ENCODE data around the gene AUTS2.

Gene AUTS2

DNA sequence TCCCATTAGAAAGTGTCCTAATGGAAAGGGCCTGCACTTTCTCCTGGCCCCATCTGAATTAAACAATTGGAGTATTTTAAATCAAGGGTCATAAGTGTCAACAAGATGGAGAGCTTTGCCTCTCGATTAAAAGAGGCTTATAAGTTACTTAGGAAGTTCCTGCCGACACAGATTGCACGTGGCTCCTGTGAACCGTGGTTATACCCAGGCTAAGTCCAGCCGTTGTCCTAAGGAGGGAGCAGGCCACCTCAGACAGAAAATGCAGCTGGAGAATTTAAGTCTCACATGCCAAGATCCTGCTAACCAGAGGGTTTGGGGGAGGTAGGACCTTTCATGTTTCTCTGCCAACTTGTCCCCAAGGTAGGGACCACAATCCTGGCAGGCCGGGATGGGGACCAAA, 907.2 kb downstream of the AUTS2 start:
- no peak overlapping the region for H2AFZ ChIP-seq (ENCODE audit: low read depth, low read length, severe bottlenecking)
- H3K9me2 ChIP-seq (replicated peaks; ENCODE audit: insufficient read depth, low read length) = no peaks in the 10 kb centered on the region
- no peaks in the 10 kb centered on the region for H3K9me3 ChIP-seq (ENCODE audit: insufficient read depth, low read length)
- no peak overlapping the region for H3K4me2 ChIP-seq (ENCODE audit: low read depth, low read length, poor library complexity, severe bottlenecking)
- H3K36me3 ChIP-seq (ENCODE audit: low read length) = no peaks in the 10 kb centered on the region
- H3K79me2 ChIP-seq (ENCODE audit: insufficient read depth, low read length) = no peaks in the 10 kb centered on the region
- no peaks in the 10 kb centered on the region for H3K27me3 ChIP-seq (ENCODE audit: low read length)
- no peaks in the 10 kb centered on the region for H4K20me1 ChIP-seq (ENCODE audit: low read depth, low read length)
- no peak overlapping the region for H3K4me3 ChIP-seq (ENCODE audit: insufficient read depth, low read length, poor library complexity, severe bottlenecking)
- TF ChIP-seq, protein P1, sequence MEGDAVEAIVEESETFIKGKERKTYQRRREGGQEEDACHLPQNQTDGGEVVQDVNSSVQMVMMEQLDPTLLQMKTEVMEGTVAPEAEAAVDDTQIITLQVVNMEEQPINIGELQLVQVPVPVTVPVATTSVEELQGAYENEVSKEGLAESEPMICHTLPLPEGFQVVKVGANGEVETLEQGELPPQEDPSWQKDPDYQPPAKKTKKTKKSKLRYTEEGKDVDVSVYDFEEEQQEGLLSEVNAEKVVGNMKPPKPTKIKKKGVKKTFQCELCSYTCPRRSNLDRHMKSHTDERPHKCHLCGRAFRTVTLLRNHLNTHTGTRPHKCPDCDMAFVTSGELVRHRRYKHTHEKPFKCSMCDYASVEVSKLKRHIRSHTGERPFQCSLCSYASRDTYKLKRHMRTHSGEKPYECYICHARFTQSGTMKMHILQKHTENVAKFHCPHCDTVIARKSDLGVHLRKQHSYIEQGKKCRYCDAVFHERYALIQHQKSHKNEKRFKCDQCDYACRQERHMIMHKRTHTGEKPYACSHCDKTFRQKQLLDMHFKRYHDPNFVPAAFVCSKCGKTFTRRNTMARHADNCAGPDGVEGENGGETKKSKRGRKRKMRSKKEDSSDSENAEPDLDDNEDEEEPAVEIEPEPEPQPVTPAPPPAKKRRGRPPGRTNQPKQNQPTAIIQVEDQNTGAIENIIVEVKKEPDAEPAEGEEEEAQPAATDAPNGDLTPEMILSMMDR (IDR thresholded peaks at IDR 0.05; ENCODE audit: insufficient read depth, low read length, poor library complexity, severe bottlenecking) = no peak
- no peak for TF ChIP-seq EZH2phosphoT487 (conservative IDR thresholded peaks at IDR 0.05; ENCODE audit: low read length)
- no peak overlapping the region for H3K27ac ChIP-seq (ENCODE audit: low read depth, low read length)
- H3F3A ChIP-seq (ENCODE audit: insufficient read depth) = no peaks in the 10 kb centered on the region
- H3K9ac ChIP-seq (ENCODE audit: low read length) = no peak overlapping the region

DNA sequence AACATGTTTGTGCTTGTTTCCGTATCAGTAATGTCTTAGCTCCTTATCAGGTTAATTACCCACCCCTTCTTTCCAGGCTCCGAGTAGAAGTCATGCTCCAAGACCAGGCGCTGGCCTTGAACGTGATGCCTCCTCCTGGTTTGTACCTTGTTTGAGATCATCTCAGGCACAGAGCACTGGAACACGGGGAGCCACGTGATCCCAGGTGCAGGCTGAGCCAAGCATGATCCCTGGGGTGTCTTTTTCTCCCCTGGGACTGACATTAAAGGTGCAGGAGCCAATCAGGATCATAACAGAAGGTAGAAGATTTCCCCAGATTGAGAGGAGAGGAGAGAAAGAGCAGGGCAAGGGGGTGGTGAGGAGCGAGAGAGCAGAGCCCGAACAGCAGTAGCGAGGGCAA, 907.6 kb downstream of the AUTS2 start:
- no peaks in the 10 kb centered on the region for H3F3A ChIP-seq (ENCODE audit: insufficient read depth)
- TF ChIP-seq EZH2phosphoT487 (conservative IDR thresholded peaks at IDR 0.05; ENCODE audit: low read length) = no peak
- TF ChIP-seq, protein P1 (IDR thresholded peaks at IDR 0.05; ENCODE audit: insufficient read depth, low read length, poor library complexity, severe bottlenecking) = no peak
- no peak overlapping the region for H3K27ac ChIP-seq (ENCODE audit: low read depth, low read length)
- H2AFZ ChIP-seq (ENCODE audit: low read depth, low read length, severe bottlenecking) = no peak overlapping the region
- H3K79me2 ChIP-seq (ENCODE audit: insufficient read depth, low read length) = no peaks in the 10 kb centered on the region
- no peaks in the 10 kb centered on the region for H3K36me3 ChIP-seq (ENCODE audit: low read length)
- no peak overlapping the region for H3K9ac ChIP-seq (ENCODE audit: low read length)
- no peaks in the 10 kb centered on the region for H4K20me1 ChIP-seq (ENCODE audit: low read depth, low read length)
- no peaks in the 10 kb centered on the region for H3K9me2 ChIP-seq (replicated peaks; ENCODE audit: insufficient read depth, low read length)
- no peaks in the 10 kb centered on the region for H3K9me3 ChIP-seq (ENCODE audit: insufficient read depth, low read length)
- H3K4me2 ChIP-seq (ENCODE audit: low read depth, low read length, poor library complexity, severe bottlenecking) = no peak overlapping the region
- no peak overlapping the region for H3K4me3 ChIP-seq (ENCODE audit: insufficient read depth, low read length, poor library complexity, severe bottlenecking)
- no peaks in the 10 kb centered on the region for H3K27me3 ChIP-seq (ENCODE audit: low read length)

DNA sequence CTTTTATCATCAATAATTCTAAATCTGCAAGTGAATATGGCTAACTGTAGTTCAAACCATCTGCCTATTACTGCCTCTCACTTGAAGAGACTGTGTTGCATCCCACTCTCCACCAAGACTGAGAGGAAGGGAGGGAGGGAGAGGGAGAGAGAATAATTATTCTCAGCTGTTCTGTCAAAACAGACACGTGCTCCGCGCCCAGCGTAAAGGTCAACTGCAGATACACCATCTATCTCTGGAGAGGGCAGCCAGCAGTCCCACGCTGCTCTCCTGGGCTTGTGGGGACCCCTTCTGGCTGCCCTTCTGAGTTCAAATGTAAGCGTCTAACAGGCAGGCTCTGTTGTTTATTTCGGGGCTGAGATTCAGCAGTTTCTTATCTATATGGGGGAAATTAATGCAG, 908.2 kb downstream of the AUTS2 start:
- Histone ChIP-seq H3F3A (ENCODE audit: insufficient read depth) (no peaks in the 10 kb centered on the region), H3K27me3 (ENCODE audit: low read length) (no peaks in the 10 kb centered on the region), H4K20me1 (ENCODE audit: low read depth, low read length) (no peaks in the 10 kb centered on the region), H3K79me2 (ENCODE audit: insufficient read depth, low read length) (no peaks in the 10 kb centered on the region), H3K9ac (ENCODE audit: low read length) (no peak overlapping the region), H3K4me2 (ENCODE audit: low read depth, low read length, poor library complexity, severe bottlenecking) (no peak overlapping the region), H3K9me3 (ENCODE audit: insufficient read depth, low read length) (no peaks in the 10 kb centered on the region), H3K4me3 (ENCODE audit: insufficient read depth, low read length, poor library complexity, severe bottlenecking) (no peak overlapping the region), H2AFZ (ENCODE audit: low read depth, low read length, severe bottlenecking) (no peak overlapping the region), H3K36me3 (ENCODE audit: low read length) (no peaks in the 10 kb centered on the region), H3K27ac (ENCODE audit: low read depth, low read length) (no peak overlapping the region), H3K9me2 (replicated peaks; ENCODE audit: insufficient read depth, low read length) (no peaks in the 10 kb centered on the region)
- TF ChIP-seq, protein P1 (IDR thresholded peaks at IDR 0.05; ENCODE audit: insufficient read depth, low read length, poor library complexity, severe bottlenecking) = no peak
- TF ChIP-seq EZH2phosphoT487 (conservative IDR thresholded peaks at IDR 0.05; ENCODE audit: low read length) = no peak

Data from SU-DHL-6 (cell line).